HG03139 (cell line): ENCODE data around the gene MED22.
A peak's percentile ranks its signal among the peaks of the same experiment; 100 is the strongest.
"Not testable (repeated sequence)": the region's sequence is repeated elsewhere in the genome, so short reads cannot be mapped to it uniquely, and the experiment has no call there.

Experiments
- ATAC-seq: cut with Tn5 transposase; IDR thresholded peaks from one replicate; pipeline ENCODE4 v1.9.1; 2021; ENCODE audit not compliant: unreplicated experiment

Gene MED22

DNA sequence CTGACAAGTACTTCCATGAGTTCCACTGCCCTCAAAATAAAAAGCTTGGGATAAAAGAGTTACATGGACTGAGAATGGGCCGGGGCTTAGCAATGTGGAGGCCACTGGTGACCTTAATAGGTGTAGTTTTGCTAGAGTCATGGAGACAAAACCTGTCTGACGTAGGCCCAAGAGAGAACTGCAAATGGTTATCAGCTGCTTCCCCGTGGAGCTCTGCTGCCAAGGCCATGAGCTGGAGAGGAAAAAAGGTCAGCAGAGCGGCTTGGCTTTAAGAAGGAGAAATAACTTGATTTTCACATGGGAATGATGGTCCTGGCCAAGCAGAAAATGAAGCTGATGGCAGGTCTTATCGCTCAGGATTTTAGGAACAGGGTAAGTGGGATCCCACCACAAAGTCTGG lies 8.3 kb downstream of the MED22 start:
- no peak for ATAC-seq

- ATAC-seq = peak; percentile 72
Observed at GRCh38 chr9:133335924-133336811, 11.8 kb downstream of the MED22 start, which contains the start of gene SURF6. Gene SURF6 (minus strand): TSS chr9:133336188. CDS start chr9:133336132, 56 bp downstream.

GRCh38 chr9:133334888-133335287 lies 13.0 kb downstream of the MED22 start:
- ATAC-seq = not testable (repeated sequence)

GRCh38 chr9:133334161-133334560 lies 13.8 kb downstream of the MED22 start:
- no peak for ATAC-seq

DNA sequence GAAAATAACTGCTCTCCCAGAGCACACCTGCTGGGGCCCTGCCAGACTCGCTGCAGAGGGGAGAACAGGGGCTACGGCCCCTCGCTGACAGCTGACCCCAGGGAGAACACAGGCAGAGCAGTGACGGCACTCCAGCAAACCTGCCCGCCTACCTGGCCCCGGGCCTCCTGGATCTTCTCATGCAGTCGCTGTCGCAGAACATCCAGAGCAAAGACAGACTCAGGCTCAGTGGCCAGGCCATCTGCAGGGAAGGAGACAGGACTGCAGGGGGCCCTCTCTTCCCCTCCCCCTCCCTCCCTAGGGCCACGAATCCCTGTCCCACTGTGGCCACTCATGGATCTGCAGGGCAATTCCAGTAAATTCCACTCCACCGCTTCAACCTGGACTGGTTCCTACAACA lies 14.4 kb downstream of the MED22 start:
- no peak for ATAC-seq

GRCh38 chr9:133333011-133333410 lies 14.9 kb downstream of the MED22 start:
- ATAC-seq = no peak

DNA sequence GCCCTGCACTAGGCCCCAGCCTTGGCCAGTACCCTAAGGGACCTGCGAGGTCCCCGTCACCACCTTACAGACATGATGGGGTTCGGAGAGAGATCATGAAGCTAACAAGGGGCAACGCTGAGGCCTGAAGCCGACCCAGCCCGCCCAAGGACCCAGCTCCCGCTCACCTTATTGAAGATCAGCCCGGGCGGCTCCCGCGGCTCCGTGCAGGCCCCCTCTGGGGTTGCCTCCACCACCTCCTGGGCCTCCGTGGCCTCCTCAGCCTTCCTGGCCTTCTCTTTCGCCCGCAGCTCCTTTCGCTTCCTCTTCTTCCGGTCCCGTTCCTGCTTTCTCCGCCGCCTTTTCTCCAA lies 15.6 kb downstream of the MED22 start:
- ATAC-seq = no peak

DNA sequence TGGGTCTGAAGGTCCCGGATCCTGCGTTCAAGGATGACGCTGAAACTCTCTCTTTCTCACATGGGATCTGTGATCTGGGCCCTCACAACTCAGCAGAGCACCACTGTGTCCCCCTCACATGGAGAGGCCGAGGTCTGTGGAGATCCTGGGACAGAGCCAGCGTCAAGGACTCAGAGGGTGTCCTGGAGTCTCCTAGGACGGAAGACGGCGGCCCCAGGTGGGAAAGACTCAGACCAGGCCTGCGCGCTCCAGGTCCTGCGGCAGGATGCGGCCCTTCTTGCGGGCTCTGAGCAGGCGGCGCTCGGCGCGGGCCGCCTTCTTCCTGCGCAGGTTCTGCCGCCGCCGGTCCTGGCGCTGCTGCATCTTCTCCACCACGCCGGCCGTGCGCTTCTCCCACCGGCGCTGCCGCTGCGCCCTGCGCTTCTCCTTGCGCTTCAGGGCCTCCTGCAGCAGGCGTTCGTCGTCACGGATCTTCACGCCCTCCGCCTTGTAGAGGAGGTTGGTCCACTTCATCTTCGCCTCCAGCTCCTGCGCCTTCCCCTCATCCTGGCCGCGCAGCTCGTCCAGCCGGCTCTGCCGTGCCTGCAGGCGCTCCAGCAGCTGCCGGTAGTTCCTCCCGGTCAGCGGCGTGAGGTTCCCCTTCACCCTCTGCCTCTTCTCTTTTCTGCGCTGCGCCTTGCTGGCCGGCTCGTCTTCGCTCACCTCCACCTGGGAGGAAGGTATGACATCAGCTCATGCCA lies 16.1 kb downstream of the MED22 start:
- no peak for ATAC-seq

GRCh38 chr9:133331221-133331620 lies 16.7 kb downstream of the MED22 start:
- ATAC-seq = no peak

GRCh38 chr9:133329306-133330156 lies 18.4 kb downstream of the MED22 start:
- not testable (repeated sequence) for ATAC-seq

- ATAC-seq = no peak
Observed at GRCh38 chr9:133327834-133328484, 20.0 kb downstream of the MED22 start.

- ATAC-seq = not testable (repeated sequence)
Observed at GRCh38 chr9:133327021-133327420, 20.9 kb downstream of the MED22 start.

DNA sequence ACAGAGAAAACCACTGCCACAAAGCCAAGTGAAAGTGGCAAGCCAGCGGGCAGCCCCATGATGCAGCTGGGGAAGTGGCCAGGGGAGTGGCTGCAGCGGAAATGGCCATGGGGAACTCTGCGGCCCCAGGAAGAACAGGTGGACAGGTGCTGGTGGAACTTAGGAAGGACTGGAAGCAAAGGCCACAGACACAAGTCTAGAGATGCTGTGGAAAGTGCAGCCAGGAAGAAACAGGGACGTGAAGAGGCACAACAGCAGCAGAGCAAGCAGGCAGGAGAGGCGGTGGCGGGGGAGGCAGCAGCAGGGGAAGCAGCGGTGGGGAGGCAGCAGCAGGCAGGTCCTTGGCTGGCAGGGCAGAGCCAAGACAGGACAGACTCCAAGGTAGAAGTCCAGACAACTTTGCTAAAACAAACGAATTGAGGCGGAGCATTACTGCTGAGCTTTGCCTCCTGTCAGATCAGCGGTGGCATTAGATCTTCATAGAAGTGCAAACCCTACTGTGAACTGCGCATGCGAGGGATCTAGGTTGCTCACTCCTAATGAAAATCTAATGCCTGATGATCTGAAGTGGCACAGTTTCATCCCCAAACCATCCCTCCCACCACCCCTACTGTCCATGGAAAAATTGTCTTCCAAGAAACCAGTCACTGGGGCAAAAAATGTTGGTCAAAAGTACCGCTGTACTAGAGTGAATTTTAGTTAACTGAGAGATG lies 23.8 kb downstream of the MED22 start:
- ATAC-seq = no peak

DNA sequence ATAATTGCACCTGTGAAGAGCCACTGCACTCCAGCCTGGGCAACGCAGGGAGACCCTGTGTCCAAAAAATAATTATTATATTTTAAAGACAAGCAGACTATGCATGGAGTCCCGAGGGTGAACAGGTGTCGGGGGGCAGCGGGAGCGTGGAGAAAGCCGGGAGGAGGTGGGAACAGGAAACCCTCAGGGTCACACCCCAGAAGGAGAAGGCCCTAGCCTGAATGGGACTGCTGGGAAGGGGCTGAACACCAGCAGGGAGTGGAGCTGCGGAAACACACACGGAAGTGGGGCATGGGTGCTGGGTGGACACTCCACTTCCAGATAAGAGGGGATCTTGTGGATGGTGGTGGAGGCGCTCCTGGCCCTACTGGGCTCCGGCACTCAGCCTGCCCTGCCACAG lies 24.7 kb downstream of the MED22 start:
- no peak for ATAC-seq

DNA sequence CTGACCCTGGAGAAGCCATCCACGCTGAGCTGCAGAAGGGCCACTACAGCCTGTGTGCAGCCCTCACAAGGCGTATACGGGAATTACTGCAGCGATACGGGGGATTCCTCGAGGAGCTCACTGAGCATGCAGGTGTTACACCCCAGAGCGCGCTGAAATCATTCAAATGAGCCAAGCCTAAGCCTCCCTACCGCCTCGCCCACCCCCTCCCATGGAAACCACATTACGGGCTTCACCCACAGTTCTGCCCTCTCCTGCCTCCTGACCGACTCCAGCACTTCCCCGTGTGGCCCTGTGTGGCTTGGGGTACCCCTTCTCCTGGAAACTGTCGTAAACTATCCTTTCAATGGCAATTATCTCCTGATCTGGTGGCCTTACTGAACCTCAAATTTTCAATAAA lies 25.2 kb downstream of the MED22 start:
- no peak for ATAC-seq

- ATAC-seq = no peak
Observed at GRCh38 chr9:133321411-133321935, 26.5 kb downstream of the MED22 start.

DNA sequence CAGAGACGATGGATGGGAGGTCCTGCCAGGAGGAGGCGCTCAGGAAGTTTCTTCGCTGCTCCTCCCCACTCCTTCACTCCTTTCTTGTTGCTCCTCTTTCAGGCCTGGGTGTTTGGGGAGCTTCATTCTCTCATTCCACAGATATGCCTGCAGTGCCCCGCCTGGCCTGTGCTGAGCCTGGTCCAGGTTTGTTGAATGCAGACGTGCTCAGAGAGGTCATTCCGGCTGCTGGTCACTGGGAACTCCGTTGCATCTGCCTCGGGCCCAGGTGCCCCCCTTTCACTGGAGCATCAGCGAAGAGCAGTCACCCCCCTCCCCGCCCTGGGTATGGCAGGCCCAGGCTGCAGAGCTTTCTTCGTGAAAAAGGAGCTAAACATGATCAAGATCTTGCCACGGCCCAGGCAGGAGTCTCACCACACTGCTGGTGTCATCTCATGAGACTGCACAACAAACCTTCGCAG lies 27.5 kb downstream of the MED22 start:
- ATAC-seq = no peak

- ATAC-seq = not testable (repeated sequence)
Observed at GRCh38 chr9:133317551-133317950, 30.4 kb downstream of the MED22 start.

DNA sequence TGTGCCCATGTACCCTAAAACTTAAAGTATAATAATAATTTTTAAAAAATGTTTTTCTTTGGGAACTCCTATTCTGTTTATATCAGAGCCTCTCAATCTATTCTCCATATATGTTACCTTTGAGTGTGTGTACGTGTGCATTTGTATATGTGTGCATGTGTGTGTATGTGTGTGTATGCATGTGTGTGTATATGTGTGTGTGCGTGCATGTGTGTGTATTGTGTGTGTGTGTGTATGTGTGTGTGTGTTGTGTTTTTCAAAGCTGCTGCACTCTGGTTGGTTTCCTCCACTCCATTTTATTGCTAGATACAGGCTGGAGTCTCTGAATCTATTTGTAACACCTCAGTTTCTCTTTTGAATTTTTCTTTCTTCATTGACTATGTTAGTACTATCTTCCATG lies 31.9 kb downstream of the MED22 start:
- no peak for ATAC-seq

DNA sequence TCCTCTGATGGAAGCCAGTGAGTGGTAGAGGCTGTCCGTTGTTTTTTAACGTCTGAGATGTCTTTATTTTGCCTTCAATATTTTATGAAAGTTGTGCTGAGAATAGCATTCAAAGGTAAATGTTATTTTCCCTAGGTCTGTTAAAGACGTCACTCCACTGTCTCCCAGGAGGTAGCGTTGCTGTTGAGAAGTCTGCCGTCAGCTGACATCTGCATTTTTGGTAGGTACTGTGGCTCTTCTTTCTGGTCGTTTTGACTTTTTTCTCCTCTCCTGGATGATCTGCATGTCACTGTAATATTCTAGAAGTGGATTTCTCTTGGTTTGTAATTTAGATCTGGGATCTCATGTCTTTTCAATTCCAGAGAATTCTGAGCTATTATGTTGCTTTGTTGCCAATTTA lies 38.3 kb downstream of the MED22 start:
- ATAC-seq = no peak
